Posterior cingulate gyrus (tissue), 11 donors: Measurements from ENCODE around the gene ZNF653.

Experiments used
- DNase-seq, 10 donors: peaks; one replicate each; pipeline versions ENCODE4 v3.0.0 to v3.0.0-alpha.2; 2020 to 2021; ENCODE audit warnings: mixed read lengths in 3 of 10
- intact Hi-C: fragments of 100-400 bp; cut with DNase I; formaldehyde crosslinking; loops from one replicate; pipeline ENCODE4 v1.15.1; 2023

ZNF653 gene, protein sequence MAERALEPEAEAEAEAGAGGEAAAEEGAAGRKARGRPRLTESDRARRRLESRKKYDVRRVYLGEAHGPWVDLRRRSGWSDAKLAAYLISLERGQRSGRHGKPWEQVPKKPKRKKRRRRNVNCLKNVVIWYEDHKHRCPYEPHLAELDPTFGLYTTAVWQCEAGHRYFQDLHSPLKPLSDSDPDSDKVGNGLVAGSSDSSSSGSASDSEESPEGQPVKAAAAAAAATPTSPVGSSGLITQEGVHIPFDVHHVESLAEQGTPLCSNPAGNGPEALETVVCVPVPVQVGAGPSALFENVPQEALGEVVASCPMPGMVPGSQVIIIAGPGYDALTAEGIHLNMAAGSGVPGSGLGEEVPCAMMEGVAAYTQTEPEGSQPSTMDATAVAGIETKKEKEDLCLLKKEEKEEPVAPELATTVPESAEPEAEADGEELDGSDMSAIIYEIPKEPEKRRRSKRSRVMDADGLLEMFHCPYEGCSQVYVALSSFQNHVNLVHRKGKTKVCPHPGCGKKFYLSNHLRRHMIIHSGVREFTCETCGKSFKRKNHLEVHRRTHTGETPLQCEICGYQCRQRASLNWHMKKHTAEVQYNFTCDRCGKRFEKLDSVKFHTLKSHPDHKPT

DNA sequence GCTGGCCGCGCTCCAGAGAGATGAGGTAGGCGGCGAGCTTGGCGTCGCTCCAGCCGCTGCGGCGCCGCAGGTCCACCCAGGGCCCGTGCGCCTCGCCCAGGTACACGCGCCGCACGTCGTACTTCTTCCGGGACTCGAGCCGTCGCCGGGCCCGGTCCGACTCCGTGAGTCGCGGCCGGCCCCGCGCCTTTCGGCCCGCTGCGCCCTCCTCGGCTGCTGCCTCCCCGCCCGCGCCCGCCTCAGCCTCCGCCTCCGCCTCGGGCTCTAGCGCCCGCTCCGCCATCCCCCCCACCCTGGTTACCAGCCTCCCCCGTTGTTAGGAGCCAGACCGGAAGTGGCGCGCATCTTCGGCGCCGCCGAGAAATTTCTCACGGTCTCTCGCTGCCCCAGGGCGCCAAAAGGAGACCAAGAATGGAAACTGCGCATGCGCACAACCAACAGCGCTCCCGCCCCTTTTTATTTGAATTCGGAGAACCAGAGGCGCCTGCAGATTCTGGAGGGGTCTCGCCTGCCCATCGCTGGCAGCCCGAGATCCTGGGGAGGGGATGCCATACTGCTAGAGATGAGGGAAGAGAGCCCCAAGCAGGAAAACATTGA, at the start of gene ZNF653:
Gene ZNF653 (minus strand): TSS at position 336 of the 597 bp plus-strand sequence. CDS start 53 bp downstream, at position 283.
- DNase-seq, result peak; percentile 83 to 98 (median 88)
- intact Hi-C loops, result loop anchor here (1.0 to 5.0 kb wide), 2 partner anchors 25 to 52 kb away; partner anchors contain the start of gene ELOF1

DNA sequence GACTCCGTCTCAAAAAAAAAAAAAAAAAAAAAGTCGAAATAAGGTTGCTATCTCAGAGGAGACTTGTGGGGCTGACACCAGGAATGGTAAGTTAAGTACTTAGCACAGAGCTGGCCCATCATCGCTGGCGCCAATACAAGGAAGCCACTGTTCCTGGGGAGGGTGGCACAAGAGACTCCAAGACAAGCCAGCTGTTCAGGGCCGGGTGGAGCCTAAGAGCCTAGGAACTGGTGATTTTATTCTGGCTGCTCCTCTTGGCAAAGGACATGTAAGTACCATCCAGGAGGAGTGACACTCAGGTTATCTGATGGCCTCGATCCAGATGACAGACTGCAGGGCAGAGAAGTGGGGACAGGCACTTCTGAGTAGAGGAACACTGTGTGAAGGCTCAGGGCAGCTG, 49.6 kb upstream of the ZNF653 start:
- DNase-seq, result no peak
- intact Hi-C loops, result loop anchor here (5.0 kb wide), 2 partner anchors 37 to 48 kb away; partner anchors contain the start of gene ZNF653

DNA sequence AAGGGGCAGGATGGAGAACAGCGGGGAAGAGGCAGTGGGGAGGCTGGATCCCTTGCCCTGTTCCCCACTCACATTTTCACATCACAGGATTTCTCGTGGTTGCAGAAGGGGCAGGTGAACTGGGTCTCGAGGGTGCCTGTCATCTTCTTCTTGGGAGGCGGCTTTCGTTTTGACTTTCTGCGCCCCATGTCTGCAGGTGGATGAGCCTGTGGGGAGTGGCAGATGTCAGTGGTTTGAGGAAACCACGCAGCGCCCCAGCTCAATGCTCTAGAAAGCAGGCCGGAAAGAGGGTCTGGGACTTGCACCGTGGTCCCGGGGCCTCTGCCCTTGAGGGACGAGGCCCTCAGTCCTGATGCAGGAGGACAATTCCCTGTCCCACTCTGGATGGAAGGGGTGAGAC, 48.5 kb upstream of the ZNF653 start:
- intact Hi-C loops, result no loop called here
- no peak for DNase-seq

DNA sequence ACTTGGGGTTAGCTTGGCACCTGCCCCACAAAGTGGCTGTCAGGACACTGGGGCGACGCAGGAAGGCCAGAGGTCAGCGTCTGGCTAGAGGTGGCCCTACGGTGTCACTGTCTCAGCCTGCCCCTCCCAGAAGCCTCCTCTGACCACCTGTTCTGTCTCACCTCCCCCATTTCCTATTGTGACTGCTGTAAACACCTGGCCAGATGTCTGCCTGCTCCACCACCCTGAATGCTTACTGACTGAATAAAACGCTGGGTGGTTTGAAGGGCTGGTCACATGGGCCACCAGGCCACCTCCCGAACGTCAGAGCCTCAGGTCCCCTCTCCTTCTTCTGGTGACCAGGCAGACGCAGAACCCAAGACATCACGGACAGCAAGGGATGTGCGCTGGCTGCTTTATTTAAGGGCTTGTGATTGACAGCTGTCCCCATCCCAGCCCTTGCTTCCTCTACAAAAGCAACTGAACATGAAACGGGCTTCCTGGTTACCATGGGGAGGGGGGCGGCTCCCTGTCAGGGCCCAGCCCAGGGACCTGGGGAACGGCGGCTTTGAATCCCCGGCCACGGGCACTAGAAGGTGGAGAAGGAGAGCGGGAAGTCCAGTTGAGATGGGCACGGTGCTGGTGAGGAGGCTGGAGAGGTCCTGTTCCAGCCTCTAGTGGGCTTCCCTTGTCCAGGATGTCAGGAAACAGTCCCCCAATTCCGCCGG, 47.2 kb upstream of the ZNF653 start:
- no peak for DNase-seq
- intact Hi-C loops, result no loop called here

DNA sequence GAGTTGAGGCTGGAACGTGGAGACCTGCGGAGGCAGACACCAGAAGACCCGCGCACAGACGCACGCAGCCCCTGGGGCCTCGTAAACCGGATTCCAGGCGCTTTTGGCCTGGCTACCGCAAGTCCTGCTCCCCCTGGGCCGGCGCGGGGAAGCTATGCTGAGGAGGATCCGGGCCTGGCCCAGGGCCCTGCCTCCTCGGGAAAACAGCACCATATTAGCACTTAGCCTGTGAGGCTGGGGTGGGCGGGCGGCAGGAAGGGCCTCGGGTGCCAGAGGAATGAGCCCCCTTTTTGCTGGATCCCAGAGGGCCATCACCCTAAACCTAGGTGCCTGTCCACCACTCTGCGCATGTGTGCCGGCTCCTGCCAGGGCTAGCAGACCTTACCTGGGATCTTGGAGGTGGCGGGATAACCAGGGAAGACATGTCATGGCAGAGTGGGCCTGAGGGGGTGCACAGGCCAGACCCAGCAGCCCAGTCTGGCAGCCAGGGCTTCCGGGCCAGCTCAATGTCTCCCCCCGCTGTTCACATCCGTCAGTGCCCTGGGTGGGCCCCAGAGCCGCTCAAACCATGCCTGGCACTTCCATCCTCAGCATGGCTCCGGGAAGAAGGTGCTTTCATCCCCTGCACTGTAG, 46.1 kb upstream of the ZNF653 start:
- no peak for DNase-seq
- intact Hi-C loops, result no loop called here

DNA sequence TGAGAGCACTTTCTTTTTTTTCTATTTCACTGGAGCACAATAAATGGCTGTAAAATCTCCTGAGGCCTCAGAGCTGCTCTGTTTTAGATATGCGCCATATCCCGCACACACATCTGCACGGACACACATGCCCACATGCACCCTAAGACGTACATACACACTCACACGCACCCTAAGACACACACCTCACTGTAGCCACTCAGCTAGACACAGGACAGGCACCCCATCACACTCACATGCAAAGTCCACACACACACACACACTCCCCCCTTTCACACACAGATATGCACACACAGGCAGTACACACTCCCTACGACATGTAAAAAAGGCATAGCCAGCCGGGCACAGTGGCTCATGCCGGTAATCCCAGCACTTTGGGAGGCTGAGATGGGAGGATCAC, 44.6 kb upstream of the ZNF653 start:
- no peak for DNase-seq
- intact Hi-C loops, result no loop called here

DNA sequence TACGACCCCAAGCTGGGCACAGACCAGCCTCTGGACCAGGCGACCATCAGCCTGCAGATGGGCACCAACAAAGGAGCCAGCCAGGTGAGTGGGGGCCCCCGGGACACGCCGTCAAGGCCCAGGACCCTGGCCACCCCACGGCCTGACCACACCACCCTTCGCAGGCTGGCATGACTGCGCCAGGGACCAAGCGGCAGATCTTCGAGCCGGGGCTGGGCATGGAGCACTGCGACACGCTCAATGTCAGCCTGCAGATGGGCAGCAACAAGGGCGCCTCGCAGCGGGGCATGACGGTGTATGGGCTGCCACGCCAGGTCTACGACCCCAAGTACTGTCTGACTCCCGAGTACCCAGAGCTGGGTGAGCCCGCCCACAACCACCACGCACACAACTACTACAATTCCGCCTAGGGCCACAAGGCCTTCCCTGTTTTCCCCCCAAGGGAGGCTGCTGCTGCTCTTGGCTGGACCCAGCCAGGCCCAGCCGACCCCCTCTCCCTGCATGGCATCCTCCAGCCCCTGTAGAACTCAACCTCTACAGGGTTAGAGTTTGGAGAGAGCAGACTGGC, 43.8 kb upstream of the ZNF653 start:
- no peak for DNase-seq
- intact Hi-C loops, result no loop called here

DNA sequence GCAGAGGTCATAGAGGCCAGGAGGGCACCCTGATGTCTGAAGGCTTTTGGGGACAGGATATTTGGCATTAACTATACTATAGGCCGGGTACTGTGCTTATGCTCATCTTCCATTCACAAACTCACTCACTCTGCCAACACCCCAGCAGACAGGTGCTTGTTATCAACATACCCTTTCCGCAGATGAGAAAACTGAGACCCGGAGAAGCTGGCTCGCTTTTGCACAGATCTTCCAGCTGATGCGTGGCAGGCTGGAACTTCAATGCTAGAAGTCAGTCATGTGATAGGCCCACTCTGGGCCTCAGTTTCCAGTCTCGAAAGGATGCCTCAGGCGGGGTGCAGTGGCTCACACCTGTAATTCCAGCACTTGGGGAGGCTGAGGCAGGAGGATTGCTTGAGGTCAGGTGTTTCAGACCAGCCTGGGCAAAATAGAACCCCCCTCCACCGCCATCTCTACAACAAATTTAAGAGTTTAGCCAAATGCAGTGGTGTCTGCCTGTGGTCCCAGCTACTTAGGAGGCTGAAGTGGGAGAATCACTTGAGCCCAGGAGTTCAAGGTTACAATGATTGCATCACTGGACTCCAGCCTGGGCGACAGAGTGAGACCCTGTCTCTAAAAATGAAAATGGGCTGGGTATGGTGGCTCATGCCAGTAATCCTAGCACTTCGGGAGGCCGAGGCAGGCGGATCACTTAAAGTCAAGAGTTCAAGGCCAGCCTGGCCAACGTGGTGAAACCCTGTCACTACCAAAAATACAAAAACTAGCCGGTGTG, 42.5 kb upstream of the ZNF653 start:
- intact Hi-C loops, result no loop called here
- DNase-seq, result no peak

DNA sequence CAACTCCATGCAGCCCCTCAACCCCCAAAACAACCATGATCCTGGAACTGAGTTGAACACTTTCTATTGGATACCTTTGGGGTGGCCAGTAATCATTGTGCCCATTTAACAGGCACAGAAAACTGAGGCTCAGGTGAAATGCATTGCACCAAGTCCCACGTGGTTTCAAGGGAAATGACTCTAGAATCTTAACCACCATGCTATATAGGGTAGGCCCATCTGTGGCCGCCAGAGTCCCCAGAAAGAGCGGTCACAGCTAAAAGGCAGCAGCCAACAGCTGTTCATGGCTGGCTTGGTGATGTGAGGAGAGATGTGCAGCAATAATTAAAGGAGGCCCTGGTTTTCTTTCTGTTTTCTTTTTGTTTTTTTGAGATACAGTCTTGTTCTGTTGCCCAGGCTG, 35.6 kb upstream of the ZNF653 start:
- intact Hi-C loops, result no loop called here

DNA sequence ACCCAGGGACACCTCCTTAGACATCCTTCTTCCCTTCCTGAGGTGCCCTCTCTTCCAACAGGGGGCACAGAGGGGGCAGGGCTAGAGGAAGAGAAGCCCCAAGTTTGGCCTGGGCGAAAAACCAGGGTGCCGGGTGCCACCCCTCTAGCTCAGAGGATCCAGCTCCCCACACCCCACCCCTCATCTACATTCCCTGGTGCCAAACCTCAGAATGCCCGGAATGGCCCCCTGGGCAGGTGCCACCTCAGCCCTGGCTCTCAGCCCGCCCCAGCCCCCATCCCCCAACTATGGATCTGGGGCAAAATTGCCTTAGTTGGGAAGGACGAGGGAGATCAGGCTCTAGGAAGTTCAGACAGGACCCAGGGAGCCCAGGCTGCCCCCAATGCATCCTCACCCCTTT, 35.0 kb upstream of the ZNF653 start:
- intact Hi-C loops, result no loop called here

More for the DNA sequence above, 35.6 kb upstream of the ZNF653 start:
- DNase-seq, result no peak

DNA sequence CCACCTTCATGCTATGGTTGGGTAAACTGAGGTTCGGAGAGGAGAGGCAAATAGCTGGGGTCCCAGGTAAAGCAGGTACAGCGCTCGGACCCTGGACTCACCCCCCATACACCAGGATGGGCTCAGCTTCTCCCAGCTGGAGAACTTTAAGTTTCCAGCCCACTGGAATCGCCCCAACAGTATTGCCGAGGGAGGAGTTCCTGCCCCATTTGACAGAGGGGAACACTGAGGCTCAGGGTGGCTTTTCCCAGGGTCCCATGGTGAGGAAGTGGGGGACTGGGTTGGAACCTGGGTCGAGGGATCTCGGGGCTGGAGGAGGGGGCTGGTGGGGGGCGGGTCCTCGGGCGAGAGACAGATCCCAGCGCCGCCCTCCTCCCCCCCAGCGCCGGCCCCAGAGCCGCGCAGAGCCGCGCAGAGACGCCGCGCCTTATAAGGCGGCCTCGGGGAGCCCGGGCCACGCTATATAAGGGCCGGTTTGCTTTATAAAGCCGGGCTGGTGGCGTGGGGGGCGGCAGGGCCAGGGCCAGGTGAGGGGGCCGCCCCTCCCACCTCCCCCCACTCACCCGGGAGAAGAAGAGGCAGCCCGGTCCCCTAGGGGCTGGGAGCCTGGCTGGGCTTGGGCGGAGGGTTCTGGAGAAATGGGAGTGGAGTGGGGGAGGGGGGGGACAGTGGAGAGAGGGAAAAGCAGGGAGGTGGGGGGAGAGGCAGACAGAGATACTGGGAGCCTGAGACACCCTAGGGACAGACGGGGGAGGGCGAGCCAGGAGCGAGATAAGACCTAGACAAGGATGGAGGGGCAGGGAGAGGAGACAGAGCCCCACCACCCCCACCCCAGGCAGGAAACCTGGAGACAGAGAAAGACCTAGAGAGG, 34.1 kb upstream of the ZNF653 start:
- DNase-seq, result no peak
- intact Hi-C loops, result no loop called here

More for the DNA sequence above, 35.0 kb upstream of the ZNF653 start:
- DNase-seq, result no peak

DNA sequence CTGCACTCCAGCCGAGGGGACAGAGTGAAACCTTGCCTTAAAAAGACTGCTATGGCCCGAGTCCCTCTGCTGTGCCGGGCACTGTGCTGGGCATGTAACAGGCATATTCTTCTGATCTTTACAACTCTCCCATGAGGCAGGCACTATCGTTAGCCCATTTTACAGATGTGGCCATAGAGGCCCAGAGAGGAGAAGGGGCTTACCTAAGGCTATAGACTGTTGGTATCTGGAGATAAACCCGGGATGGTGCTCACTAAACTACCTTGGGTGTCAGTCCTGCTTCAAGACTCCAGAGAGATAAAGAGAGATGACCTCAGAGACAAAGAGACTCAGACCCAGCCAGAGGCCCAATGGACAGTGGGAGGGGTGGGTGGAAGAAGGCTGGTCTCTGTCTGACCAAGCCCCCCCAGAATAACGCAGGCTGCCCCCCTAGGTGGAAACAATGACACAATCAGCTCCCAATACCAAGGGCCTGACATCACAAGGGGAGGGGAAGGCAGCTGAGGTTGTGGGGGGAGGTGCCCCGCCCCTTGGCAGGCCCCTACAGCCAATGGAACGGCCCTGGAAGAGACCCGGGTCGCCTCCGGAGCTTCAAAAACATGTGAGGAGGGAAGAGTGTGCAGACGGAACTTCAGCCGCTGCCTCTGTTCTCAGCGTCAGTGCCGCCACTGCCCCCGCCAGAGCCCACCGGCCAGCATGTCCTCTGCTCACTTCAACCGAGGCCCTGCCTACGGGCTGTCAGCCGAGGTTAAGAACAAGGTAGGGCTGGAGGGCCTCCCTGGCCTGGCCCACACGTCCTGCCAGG, 32.8 kb upstream of the ZNF653 start, which contains the start of gene CNN1:
Gene CNN1 (plus strand): TSS at position 620 of the 805 bp plus-strand sequence. CDS start 77 bp downstream, at position 697.
- intact Hi-C loops, result no loop called here
- no peak for DNase-seq

DNA sequence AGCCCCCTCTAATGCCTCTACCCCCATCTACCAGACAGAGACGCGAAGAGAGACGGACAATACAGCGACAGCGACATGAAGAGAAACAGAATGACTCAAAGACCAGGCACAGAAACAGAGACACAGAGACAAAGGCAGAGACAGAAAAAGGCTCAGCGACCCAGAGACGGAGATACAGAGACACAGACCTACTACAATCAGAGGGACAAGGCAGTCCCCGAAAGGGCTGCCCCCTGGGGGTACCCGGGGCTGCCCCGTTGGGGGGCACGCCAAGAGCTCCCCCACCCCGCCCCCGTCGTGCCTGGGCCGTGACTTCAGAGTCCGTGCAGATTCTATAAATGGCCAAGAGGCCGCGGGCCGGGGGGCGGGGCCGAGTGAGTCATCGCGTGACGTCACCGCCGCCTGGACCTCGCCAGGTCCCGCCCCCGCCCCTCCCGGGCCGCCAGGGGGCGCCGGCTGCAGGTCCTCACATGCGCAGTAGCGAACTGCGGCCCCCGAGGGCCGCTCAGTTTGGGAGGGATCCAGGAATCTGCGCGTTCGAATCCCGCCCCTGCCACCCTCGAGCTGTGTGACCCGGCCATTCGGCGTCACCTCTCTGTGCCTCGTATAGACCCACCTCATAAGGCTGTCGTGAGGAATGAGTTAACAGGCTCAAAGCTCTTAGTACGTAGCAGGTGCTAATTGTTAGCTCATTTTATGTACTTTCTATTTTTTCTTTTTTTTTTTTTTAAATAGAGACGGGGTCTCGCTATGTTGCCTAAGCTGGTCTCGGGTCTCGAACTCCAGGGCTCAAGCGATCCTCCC, 30.4 kb upstream of the ZNF653 start:
- intact Hi-C loops, result no loop called here
- peak; percentile 74 to 98 (median 86) for DNase-seq

DNA sequence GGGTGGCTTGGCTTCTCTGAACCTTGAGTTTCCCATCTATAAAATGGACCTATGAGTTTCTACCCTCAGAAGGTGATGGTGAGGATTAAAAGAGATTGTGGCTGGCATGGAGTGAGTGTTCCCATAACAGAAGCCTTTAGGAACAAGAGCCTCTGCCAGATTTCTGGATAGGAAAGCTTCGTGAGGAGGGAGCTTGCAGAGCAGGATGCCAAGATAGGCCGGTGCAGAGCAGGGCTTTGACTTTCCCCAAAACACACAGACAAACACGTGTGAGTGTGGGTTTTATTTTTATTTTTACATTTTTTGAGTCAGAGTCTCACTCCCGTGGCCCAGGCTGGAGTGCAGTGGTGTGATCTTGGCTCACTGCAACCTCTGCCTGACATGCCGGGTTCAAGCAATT, 29.3 kb upstream of the ZNF653 start:
- DNase-seq, result peak in 1 of 10 donors; percentile 15
- intact Hi-C loops, result no loop called here

DNA sequence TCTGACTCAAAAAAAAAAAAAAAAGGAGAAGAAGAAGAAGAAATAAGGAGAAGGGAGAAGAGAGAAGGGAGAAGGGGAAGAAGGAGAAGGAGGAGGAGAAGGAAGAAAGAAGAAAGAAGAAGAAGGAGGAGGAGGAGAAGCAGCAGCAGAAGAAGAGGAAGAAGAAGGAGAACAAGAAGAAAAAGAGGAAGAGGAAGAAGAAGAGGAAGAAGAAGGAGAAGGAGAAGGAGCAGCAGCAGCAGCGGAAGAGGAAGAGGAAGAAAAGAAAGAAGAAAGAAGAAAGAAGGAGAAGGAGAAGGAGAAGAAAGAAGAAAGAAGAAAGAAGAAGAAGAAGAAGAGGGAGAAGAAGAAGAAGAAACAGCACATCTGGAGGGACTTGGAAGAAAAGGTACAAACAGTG, 28.9 kb upstream of the ZNF653 start:
- intact Hi-C loops, result no loop called here
- no peak for DNase-seq

DNA sequence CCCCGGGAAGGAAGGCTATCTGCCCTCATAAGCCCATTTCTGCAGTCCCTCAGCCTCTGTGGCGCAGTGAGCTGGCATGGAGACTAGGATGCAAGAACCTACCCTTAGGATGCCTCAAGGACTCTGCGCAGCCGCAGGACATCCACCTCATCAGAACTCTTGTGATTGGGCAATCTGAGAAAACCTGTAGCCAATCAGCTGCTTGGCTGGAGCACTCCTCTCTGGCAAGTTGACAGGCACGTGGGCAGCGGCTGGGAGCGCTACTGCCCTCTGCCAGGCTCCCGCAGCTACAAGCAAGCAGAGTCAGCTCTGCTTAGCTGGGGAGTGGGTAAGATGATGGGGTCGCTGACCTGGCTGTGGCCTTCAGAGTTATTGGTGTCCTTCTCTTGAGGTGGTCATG, 24.8 kb upstream of the ZNF653 start:
- intact Hi-C loops, result loop anchor here (1.0 kb wide), 1 partner anchor 25 kb away; the partner anchor contains the start of gene ZNF653

More for the DNA sequence above, 24.8 kb upstream of the ZNF653 start:
- peak; percentile 86 to 99 (median 92) for DNase-seq
